NB4 (cell line): ENCODE data around the gene GRIK1.

Experiments
- DNase-seq: peaks from one replicate; pipeline ENCODE4 v3.0.0; 2010; ENCODE audit warnings: low read depth
- H3K4me3 ChIP-seq: one replicate; pipeline ENCODE4 v1.5.1; 2011; ENCODE audit warnings: mild to moderate bottlenecking, low read depth, low read length, moderate library complexity
- MYC ChIP-seq: IDR thresholded peaks from 2 replicates; pipeline ENCODE4 v1.6.1; 2011; ENCODE audit warnings: low read depth, low read length
- POLR2A ChIP-seq: IDR thresholded peaks from 2 replicates; pipeline ENCODE4 v1.6.1; 2011; ENCODE audit warnings: mild to moderate bottlenecking; ENCODE audit not compliant: insufficient read length; ENCODE audit errors: extremely low read depth
- TF ChIP-seq, protein P1 (sequence below): IDR thresholded peaks from one replicate; pipeline ENCODE4 v1.5.1; 2012; ENCODE audit warnings: low read depth, low read length
- TF ChIP-seq, protein P2 (sequence below): IDR thresholded peaks from 2 replicates; pipeline ENCODE4 v1.6.1; 2011; ENCODE audit warnings: low read depth, low read length

Gene GRIK1

DNA sequence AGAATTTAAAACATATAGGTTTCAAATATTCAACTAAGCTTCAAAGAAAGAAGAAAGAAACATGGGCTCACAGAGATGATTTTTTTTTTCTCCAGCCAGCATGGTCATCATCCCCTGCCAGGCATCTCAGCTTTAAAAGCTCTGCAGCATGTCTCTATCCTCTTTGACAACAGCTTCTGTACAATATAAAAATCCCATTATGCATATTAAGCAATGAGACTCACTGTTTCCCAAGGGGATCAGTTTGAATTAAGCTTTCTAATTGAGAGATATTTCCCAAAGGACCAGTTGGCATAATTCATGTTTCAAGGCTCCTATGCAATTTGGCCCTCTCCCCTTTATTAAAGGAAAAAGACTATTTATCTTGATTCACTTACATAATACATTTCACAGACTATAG, 220.3 kb downstream of the GRIK1 start:
- no peak for DNase-seq
- TF ChIP-seq, protein P1, sequence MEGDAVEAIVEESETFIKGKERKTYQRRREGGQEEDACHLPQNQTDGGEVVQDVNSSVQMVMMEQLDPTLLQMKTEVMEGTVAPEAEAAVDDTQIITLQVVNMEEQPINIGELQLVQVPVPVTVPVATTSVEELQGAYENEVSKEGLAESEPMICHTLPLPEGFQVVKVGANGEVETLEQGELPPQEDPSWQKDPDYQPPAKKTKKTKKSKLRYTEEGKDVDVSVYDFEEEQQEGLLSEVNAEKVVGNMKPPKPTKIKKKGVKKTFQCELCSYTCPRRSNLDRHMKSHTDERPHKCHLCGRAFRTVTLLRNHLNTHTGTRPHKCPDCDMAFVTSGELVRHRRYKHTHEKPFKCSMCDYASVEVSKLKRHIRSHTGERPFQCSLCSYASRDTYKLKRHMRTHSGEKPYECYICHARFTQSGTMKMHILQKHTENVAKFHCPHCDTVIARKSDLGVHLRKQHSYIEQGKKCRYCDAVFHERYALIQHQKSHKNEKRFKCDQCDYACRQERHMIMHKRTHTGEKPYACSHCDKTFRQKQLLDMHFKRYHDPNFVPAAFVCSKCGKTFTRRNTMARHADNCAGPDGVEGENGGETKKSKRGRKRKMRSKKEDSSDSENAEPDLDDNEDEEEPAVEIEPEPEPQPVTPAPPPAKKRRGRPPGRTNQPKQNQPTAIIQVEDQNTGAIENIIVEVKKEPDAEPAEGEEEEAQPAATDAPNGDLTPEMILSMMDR: no peak
- TF ChIP-seq, protein P2, sequence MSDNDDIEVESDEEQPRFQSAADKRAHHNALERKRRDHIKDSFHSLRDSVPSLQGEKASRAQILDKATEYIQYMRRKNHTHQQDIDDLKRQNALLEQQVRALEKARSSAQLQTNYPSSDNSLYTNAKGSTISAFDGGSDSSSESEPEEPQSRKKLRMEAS: no peak
- no peak for TF ChIP-seq MYC
- no peak for TF ChIP-seq POLR2A
- H3K4me3 ChIP-seq: no peak overlapping the region

DNA sequence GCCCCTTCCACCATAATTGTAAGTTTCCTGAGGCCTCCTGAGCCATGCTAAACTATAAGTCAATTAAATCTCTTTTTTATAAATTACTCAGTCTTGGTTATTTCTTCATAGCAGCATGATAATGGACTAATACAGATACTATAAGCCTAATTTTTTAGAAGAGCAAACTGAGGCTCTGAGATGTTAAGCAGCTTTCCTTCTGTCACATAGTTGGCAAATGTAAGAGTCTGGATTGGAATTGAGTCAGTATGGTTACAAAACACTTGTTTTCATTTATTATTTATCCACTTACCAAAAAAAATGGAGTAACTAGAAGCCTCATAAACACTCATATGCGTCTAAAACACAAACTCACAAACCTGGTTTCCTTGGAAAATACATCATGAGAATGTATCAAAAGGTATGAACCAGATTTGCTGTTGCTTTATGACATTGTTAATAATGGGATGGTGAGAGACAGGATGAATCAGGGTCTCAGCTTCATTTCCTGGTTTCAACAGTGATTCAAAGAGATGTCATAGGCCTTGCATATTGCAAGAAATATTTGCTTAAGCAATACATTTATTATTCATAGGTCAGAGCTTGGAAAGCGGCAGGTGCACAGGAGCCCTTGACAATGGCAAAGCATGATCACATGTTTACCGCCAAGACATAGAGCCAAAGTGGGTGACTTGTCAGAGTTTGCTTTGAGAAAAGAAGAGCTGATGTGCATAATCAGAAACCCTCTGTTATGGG, 221.5 kb downstream of the GRIK1 start:
- TF ChIP-seq, protein P2: no peak
- TF ChIP-seq POLR2A: no peak
- no peak for TF ChIP-seq MYC
- TF ChIP-seq, protein P1: no peak
- no peak overlapping the region for H3K4me3 ChIP-seq
- no peak for DNase-seq

- TF ChIP-seq, protein P2: no peak
- no peak for TF ChIP-seq POLR2A
- TF ChIP-seq, protein P1: no peak
- no peak for TF ChIP-seq MYC
- no peak overlapping the region for H3K4me3 ChIP-seq
- DNase-seq: no peak
Measured at GRCh38 chr21:29717659-29718058, 222.1 kb downstream of the GRIK1 start.

DNA sequence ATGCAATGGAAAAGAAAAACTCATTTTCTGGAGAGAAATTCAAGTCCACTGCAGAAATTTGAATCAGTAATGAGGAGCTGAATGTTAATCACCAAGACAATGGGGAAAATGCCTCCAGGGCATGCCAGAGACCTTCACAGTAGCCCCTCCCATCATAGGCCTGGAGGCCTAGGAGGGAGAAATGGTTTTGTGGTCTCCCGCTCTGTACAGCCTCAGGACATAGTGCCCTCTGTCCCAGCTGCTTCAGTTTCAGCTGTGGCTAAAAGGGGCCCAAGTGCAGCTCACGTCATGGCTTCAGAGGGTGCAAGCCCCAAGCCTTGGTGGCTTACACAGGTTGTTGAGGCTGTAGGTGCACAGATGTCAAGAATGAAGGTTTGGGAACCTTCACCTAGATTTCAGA, 223.0 kb downstream of the GRIK1 start:
- TF ChIP-seq, protein P1: no peak
- TF ChIP-seq, protein P2: no peak
- no peak for TF ChIP-seq POLR2A
- TF ChIP-seq MYC: no peak
- H3K4me3 ChIP-seq: no peak overlapping the region
- DNase-seq: no peak

- H3K4me3 ChIP-seq: no peak overlapping the region
- DNase-seq: no peak
- TF ChIP-seq, protein P2: no peak
- TF ChIP-seq POLR2A: no peak
- no peak for TF ChIP-seq MYC
- TF ChIP-seq, protein P1: no peak
Measured at GRCh38 chr21:29715089-29715488, 224.7 kb downstream of the GRIK1 start.

DNA sequence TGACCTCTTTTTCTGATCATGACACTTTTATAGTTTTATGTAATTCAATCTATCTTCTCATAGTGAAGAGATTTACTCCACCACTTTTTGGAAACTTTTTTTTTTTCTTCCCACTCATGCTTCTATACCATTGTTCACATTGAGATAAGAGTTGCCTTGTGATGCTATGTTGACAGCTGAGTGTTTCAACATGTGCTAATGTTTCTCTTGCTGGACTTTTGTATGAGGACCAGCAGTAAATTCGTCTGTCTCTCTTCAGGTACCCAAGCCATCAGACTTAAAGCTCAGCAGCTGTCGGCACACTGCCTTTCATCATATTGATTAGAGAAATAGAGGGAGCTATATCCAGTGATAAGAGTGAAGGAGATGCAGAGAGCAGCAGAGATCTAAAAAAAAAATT, 227.0 kb downstream of the GRIK1 start:
- DNase-seq: no peak
- no peak for TF ChIP-seq POLR2A
- no peak overlapping the region for H3K4me3 ChIP-seq
